ENCODE results near the gene DUXB.
A peak's percentile ranks its signal among the peaks of the same experiment; 100 is the strongest.

The DUXB gene, protein sequence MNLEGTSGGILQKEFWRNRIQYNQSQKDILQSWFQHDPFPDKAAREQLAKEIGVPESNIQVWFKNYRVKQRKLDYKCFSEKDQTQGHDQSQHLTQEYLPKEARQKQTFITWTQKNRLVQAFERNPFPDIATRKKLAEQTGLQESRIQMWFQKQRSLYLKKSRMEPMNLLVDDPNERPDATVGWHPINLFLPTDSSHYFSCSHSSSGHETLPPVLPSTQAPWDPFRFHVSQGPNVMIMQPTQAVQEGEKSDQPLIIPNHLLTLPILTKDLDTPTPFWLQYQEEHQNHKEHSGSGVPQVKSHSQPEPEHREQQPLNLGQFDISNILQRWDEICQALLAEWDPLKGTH

DNA sequence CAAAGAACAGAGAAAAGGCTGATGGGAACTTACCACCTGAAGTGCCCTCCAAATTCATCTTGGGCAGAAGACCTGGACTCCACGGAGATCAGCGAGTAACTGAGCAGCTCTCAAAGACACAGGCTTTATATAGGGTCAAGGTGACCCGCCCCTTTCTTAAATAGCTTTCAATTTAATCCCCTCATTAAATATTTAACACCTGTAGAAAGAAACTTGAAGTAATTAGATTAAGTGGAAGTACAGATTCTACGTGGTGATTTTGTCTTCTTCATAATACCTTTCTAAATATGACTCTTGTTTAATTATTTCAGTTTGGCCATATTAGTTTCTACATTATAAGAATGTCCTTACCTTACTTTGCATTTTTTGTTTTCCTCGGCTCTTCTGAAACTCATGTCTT is at the start of gene DUXB:
TSS of gene DUXB (minus strand) at position 101 of the 400 bp plus-strand sequence. CDS start at position 58, 43 bp downstream.
- TF ChIP-seq MYC (IDR thresholded peaks at IDR 0.05; ENCODE audit: low read depth, low read length) (no peak), POLR2A (IDR thresholded peaks at IDR 0.05; ENCODE audit: extremely low read depth, insufficient read length) (no peak)
- TF ChIP-seq, protein P1, sequence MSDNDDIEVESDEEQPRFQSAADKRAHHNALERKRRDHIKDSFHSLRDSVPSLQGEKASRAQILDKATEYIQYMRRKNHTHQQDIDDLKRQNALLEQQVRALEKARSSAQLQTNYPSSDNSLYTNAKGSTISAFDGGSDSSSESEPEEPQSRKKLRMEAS (IDR thresholded peaks at IDR 0.05; ENCODE audit: low read depth, low read length) = no peak
- TF ChIP-seq, protein P2, sequence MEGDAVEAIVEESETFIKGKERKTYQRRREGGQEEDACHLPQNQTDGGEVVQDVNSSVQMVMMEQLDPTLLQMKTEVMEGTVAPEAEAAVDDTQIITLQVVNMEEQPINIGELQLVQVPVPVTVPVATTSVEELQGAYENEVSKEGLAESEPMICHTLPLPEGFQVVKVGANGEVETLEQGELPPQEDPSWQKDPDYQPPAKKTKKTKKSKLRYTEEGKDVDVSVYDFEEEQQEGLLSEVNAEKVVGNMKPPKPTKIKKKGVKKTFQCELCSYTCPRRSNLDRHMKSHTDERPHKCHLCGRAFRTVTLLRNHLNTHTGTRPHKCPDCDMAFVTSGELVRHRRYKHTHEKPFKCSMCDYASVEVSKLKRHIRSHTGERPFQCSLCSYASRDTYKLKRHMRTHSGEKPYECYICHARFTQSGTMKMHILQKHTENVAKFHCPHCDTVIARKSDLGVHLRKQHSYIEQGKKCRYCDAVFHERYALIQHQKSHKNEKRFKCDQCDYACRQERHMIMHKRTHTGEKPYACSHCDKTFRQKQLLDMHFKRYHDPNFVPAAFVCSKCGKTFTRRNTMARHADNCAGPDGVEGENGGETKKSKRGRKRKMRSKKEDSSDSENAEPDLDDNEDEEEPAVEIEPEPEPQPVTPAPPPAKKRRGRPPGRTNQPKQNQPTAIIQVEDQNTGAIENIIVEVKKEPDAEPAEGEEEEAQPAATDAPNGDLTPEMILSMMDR (IDR thresholded peaks at IDR 0.05; ENCODE audit: low read depth, low read length) = no peak
- H3K4me3 ChIP-seq (ENCODE audit: low read depth, low read length) = no peak within 1 kb of the TSS
- DNase-seq (ENCODE audit: low read depth) = no peak

DNA sequence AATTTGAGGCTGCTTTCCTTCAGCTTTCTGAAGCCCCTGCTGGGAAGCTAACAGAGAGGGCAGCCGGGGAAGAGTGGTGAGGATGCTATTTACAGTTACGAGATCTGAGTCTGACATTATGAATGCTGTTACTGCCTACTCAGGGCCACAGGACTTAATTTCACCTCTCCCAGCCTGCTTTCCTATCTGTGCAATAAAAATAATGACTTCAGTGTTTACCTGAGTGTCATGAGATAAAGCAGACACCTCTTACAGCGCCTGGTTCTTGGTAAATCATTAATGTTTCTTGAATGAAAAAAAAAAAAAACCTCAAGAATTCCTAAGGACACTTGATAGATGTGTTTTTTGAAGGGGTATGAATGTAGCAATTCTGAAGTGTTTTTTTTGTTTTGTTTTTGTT is 49.3 kb upstream of the DUXB start:
- no peak for DNase-seq (ENCODE audit: low read depth)
- H3K4me3 ChIP-seq (ENCODE audit: low read depth, low read length) = no peak overlapping the region
- TF ChIP-seq MYC (IDR thresholded peaks at IDR 0.05; ENCODE audit: low read depth, low read length) (no peak), POLR2A (IDR thresholded peaks at IDR 0.05; ENCODE audit: extremely low read depth, insufficient read length) (no peak)
- TF ChIP-seq, protein P1 (IDR thresholded peaks at IDR 0.05; ENCODE audit: low read depth, low read length) = no peak
- TF ChIP-seq, protein P2 (IDR thresholded peaks at IDR 0.05; ENCODE audit: low read depth, low read length) = no peak

DNA sequence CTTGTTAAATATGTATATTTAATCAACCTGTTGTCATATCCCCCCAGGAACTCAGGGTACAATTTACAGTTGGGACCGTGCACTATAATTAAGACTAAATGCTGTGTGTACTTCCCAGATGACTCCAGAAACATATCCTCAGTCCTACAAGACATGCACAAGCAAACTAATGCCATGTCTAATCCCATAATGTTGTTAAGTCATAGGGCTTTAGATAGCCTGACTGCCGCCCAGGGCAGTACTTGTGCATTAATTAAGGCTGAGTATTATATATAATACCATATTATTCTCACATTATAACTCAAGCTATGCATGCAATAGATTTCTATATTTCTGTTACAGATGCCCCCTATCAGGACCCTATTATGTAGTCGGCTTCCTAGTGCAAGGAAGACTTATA is 45.1 kb upstream of the DUXB start:
- TF ChIP-seq POLR2A (IDR thresholded peaks at IDR 0.05; ENCODE audit: extremely low read depth, insufficient read length) = no peak
- TF ChIP-seq, protein P1 (IDR thresholded peaks at IDR 0.05; ENCODE audit: low read depth, low read length) = no peak
- DNase-seq (ENCODE audit: low read depth) = no peak

DNA sequence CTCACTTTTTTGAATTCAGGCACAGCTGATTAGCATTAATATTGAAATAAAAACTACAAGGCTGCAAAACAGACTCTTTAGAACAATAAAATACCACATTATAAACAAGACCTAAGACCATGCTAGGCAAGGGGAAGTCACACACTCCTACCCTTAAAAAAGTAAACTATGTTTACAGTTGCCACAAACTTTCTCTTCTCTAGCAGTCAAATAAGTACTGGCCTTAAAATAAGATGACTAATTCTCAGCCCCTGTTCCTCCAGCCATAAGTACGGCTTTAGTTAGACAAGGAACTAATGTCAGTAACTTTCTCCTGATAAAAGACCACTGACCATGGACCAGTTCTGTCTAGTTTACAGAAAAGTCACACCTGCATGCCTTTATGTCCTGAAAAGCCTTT is 44.6 kb upstream of the DUXB start:
- DNase-seq (ENCODE audit: low read depth) = no peak
- TF ChIP-seq, protein P1 (IDR thresholded peaks at IDR 0.05; ENCODE audit: low read depth, low read length) = no peak
- TF ChIP-seq MYC (IDR thresholded peaks at IDR 0.05; ENCODE audit: low read depth, low read length) = no peak
- no peak for TF ChIP-seq POLR2A (IDR thresholded peaks at IDR 0.05; ENCODE audit: extremely low read depth, insufficient read length)
- TF ChIP-seq, protein P2 (IDR thresholded peaks at IDR 0.05; ENCODE audit: low read depth, low read length) = no peak
- no peak overlapping the region for H3K4me3 ChIP-seq (ENCODE audit: low read depth, low read length)

More for the DNA sequence above, 45.1 kb upstream of the DUXB start:
- H3K4me3 ChIP-seq (ENCODE audit: low read depth, low read length) = no peak overlapping the region

DNA sequence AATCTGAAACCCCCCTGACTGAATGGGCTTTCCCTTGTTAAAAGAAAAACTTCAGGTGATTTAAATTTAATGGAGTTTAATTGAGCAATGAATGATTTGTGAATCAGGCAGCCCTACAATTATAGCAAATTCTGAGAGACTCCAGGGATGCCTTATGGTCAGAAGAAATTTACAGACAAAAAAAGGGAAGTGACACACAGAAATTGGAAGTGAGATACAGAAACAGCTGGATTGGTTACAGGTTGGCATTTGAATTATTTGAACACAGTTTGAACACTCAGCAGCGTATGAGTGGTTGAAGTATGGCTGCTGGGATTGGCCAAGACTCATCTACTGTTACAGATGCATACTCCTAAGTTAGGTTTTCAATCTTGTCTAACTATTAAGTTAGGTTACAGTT is 44.0 kb upstream of the DUXB start:
- H3K4me3 ChIP-seq (ENCODE audit: low read depth, low read length) = no peak overlapping the region
- DNase-seq (ENCODE audit: low read depth) = no peak
- TF ChIP-seq, protein P2 (IDR thresholded peaks at IDR 0.05; ENCODE audit: low read depth, low read length) = no peak
- TF ChIP-seq, protein P1 (IDR thresholded peaks at IDR 0.05; ENCODE audit: low read depth, low read length) = no peak
- TF ChIP-seq POLR2A (IDR thresholded peaks at IDR 0.05; ENCODE audit: extremely low read depth, insufficient read length) = no peak
- TF ChIP-seq MYC (IDR thresholded peaks at IDR 0.05; ENCODE audit: low read depth, low read length) = no peak

DNA sequence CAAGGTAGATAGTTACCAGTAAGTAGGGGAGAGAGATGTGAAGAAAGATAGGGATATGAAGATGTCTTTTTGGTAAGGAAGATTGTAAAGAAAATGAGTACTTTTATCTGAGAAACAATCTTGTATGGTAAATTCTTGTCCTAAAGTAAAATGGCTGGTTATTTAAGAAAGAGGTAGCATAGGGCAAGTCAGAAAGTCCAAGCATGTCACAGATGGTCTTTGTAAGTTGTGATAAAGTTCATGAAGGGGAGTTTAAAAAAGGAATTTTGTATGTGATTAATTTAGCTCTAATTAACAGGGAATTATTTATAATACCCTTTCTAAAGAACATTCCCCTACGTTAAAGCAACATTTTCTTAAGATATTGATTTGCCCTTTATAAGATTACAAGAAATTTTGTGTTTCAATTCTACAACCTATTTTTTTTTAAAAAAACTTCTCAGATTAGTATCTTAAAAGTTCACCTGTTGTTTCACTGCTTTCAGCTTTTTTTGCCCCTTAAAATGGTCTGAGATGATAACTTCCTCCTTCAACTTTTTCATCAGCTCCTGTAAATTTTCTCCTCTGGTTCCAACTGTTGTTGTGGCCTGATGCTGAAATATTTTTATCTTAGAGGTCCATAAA is 41.3 kb upstream of the DUXB start:
- no peak for TF ChIP-seq POLR2A (IDR thresholded peaks at IDR 0.05; ENCODE audit: extremely low read depth, insufficient read length)
- no peak for TF ChIP-seq MYC (IDR thresholded peaks at IDR 0.05; ENCODE audit: low read depth, low read length)
- TF ChIP-seq, protein P2 (IDR thresholded peaks at IDR 0.05; ENCODE audit: low read depth, low read length) = no peak
- TF ChIP-seq, protein P1 (IDR thresholded peaks at IDR 0.05; ENCODE audit: low read depth, low read length) = no peak
- H3K4me3 ChIP-seq (ENCODE audit: low read depth, low read length) = no peak overlapping the region
- peak; percentile 23 for DNase-seq (ENCODE audit: low read depth)

All from NB4 (cell line).